ENCODE data around the gene EGLN3.

EGLN3 gene

DNA sequence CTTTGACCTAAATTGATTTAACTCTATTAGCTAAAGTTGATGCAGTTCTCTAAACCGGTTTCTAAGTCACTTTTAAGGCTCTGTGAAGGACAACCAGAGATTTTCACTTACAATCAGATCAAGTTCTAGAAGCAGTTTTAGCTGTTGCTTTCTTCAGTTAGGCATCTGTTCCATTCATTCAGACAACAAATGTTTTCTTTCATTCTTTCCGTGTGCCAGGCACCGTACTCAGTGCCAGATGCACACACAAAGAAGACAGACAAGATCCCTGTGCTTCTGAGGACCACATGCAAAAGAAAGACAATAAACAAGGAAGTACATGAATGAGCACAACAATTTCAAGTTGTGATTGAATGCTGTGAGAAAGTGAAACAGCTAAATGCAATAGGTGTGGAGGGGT is 11.1 kb upstream of the EGLN3 start:
- DNase-seq (ENCODE audit: low read depth, low spot score): no peak

DNA sequence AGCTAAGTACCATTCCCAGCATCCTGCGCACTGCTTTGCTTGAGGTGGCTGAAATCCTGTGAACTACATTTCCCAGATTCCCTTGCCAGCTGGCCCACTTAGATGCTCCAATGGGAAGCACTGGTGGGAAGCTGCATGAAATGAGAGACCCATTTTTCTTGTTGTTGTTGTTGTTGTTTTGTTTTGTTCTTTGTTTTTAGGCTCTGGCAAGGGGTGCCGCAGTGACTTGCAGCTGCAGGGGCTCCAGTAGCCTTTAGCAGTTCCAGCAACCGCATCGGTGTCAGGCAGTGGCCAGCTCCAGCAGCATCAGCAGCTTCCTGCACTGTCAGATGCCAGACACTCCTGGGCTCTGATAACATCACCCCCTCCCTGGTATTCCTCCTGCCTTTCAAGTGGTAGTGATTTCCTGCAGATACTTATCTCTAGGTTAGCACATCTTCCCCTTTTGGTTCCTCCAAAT is 8.8 kb upstream of the EGLN3 start:
- no peak for DNase-seq (ENCODE audit: low read depth, low spot score)

DNA sequence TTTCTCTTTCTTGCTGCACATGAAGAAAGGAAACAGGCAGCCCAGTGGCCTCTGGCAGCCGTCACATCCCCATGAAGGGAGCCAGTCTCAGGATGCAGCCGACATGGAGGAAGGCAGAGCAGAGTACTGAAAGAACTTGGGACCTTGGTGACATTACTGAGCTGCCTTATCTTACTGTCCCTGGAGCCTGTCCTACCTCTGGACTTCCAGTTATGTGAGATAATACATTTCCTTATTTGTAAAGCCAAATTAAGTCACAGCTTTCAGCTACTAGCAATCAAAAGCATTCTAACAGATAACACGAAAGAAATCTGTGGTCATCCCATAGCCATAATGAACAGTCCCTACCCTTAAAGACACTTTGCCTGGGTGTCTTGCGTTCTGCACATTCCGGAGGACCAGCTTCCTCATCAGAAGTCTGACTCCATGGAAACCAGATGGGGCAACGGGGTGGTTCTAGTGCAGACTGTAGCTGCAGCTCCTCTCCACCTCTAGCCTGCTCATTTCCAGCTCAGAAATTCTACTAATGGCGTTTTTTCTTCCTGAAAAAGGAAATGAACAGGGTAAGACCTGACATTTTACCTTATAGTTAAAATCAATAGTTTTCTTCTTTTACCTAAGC is 7.8 kb upstream of the EGLN3 start:
- DNase-seq (ENCODE audit: low read depth, low spot score): no peak

DNA sequence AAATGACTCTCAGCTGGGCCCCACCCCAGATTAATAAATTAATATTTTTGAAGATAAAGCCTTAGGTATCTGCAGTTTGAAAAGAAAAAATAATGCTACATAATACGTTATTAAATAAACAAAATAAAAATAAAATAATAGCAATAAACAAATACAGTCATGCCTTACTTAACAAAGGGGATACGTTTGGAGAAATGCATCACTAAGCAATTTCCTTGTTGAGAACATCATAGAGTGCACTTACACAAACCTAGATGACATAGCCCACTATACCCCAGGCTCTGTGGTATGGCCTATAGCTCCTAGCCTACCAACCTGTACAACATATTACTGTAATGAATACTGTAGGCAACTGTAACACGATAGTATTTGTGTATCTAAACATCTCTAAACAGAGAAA is 7.1 kb upstream of the EGLN3 start:
- no peak for DNase-seq (ENCODE audit: low read depth, low spot score)

DNA sequence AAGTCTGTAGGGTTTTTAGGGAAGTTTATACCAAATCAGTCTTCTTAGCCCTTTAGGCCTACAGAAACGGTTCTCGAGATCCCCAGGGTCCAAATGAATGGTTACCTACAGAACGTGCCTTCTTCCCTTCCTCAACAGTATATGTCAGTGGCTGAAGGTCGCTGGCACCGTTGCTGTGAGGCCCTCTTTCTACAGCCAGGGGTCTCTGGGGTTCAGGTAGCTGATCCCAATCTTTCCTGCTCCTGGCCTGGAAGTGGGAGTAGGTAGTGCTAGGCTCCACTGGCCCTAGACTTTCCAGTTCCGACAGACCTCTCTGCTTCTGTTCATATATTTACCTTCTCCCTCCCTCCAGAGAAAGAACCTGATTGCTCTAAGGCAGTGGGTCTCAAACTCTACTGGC is 6.4 kb upstream of the EGLN3 start:
- DNase-seq (ENCODE audit: low read depth, low spot score): no peak

DNA sequence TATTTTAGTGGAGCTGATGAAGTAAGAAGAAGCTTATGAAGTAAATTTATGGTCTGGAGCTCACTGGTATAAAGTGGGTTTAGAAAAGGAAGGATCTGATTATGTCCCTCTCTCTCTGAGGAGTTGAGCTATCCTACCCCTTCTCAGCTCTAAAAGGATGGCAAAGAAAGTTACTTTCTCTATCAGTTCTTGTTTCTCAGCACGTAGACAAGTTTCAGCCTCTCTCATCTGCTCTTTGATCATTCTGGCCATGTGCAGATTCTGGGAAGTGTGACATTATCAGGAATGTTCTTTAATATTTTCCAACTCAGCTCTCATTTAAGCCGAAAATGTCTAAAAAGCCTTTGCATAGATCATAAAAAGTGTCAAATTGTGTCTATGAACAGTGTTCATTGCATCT is 5.8 kb upstream of the EGLN3 start:
- no peak for DNase-seq (ENCODE audit: low read depth, low spot score)

DNA sequence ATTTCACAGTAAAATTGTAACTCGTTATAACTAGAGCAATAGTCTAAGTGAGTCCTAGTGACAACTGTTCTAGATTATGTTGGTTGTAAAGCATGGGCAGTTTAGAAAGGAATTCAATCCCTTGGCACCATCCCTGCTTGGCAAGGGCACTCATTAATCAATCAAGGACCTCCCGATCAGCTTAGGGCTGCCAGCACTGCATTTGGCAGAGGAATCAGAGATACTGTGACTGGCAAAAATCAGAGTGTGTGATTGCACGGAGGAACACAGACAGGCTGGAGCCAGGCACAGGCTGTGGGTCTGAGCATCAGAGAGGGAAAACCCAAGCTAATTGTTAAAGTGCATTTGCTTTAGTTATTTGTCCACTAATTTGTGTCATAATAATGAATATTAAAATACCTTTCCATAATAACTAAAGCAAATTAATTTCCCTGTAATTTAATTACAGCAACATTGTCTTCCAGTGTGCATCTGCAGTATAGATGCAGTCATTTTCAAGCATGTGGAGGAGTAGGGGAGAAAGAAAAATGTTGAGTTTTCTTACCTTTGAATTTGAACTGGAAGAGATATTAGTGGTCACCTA is 3.2 kb upstream of the EGLN3 start:
- no peak for DNase-seq (ENCODE audit: low read depth, low spot score)

DNA sequence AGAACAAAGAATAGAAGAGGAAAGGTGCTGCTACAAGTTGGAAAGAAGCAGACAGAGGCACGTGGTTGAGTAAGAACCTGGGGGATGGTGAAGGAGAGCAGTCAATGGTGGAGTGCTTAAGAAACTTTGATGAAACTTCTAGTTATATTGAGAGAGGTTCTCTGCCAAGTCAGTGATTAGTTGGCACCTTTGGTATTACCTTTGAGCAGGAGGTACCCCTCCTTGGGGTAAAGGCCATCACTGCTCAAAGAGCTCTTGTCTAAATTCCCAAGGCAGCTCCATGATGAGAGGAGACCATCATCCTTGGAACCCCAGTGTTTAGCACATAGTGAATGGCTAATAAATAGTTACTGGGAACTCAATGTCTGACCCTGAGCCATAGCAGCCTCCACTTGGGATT is 1.7 kb upstream of the EGLN3 start:
- no peak for DNase-seq (ENCODE audit: low read depth, low spot score)

DNA sequence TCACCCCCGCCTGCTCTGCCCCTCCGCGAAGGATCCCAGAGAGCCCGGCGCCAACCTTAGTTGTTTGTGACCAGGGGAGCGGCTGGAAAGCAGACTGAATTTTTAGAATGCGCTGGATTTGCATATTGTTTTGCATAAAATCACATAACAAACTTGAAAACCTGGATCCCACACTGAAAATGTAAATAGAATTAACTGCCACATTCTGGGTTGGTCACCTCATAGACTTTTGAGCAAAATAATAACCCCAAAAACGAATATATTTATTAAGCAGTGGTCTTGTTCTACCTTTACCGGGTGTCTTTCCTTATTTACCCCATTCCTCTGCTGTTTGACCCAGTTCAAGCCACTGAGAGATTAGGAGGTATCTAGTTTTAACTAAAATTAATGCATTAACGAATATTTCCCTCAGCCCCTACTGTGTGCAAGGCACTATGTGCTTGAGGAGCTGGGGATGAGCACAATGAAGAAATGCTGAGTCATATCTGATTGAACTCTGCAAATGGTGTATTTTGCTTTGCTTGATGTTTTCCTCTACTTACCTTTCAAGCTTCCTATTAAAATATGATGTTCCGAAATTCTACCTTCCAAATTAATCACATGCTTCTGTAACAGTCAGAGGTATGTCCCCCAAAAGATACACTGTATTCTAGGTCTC is 438 bp upstream of the EGLN3 start:
- DNase-seq (ENCODE audit: low read depth, low spot score): no peak

DNA sequence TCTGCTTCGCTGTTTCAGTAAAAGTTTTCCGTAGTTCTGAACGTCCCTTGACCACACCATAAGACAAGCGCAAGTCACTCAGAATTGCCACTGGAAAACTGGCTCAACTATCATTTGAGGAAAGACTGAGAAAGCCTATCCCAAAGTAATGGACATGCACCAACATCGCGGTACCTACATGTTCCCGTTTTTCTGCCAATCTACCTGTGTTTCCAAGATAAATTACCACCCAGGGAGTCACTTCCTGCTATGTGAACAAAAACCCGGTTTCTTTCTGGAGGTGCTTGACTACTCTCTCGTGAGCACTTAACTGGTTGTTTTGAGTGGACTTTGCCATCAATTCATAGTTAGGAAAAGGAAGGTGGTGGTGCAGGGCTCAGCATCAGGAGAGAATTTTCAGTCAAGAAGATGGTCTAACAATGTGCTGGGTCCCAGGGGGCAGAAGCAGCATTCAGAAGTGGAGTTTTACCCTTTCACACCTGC is 1.4 kb downstream of the EGLN3 start:
- DNase-seq (ENCODE audit: low read depth, low spot score): no peak

DNA sequence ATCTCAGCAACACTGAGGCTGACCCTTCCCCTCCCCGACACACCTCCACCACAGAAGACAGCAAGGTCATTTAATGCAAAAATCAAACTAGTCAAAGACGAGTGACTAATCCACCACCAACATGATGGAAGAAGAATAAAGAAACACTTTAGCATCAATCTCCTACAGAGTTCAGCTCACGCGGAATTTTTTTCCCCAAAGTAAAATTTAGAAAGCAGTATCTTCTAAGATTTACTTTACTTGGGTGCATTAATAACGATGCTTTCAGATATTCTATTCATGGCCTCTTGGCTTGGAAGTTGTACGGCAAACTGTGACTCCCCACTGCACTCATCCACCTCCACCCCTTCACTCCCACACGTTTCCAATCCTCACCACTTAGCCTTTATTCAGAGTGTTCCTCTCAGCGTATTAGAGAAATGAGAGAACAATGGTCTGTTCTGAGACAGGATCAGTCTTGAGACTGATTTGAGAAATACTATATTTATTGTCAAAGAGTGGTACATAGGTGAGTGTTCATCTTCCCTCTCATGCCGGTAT is 1.9 kb downstream of the EGLN3 start:
- DNase-seq (ENCODE audit: low read depth, low spot score): no peak

DNA sequence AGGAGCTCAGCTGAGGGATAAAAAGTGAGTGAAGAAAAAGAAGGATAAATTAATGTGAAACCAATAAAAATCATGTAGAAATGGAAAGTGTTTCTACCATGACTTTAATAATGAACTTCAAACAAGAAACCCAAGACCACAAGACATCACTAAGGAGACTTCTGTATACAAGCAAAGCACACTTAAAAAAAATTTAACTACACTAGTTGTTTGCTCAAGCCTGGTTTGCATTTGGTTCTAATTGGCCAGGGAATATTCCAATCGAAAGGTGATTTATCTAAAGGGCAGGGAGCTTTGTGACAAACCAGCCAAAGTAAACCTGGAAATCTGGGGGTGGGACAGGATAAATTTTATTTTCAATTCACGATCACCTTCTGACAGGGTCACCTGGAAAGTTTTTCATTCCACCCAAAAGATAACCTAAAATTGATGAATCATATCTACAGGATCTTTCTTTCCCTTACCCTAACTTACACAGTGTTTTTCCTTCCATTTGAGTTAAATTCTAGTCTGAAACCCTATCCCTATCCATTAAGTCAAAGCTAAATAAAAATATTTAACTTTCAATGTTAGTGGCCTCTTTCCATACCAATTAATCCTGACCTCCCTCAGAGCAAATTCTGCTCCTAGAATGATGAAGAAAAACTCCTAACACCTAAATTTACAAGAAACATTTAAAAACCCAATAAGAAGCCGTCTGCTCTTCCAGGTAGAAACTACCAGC is 2.6 kb downstream of the EGLN3 start:
- DNase-seq (ENCODE audit: low read depth, low spot score): no peak

DNA sequence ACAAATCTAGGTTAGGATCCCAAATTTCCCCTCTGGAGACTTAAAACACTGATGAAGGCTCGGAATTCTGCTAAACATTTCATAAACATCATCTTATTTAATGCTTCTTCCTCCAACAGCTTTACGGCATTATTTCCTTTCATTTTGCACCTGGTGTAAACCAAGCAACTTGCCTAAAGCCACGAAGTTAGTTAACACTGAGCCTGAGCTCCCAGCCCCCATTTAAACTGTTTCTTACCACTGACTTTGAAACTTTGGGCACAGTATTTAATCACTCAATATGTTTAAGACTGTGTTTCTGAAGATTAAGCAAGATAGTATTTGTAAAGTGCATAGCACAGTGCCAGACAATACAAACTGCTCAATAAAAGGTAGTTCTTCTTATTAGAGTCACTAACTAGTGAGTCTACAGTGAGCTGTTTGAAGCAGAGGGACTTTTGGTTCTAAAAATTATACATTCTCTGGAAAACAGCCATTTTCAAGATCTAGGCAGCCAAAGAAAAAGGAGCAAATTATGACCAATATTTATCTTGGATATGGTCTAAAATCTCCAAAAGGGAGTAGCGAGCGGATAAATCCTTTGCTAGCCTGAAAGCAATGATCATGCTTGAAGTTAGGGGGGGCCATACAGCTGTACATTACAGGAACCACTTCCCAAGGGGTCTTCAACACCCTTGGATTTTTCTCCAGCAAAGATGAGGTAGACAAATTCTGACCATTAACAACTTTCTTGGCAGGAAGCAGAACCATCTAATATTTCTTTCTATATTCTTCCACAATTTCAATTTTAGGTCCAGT is 4.0 kb downstream of the EGLN3 start:
- DNase-seq (ENCODE audit: low read depth, low spot score): no peak

DNA sequence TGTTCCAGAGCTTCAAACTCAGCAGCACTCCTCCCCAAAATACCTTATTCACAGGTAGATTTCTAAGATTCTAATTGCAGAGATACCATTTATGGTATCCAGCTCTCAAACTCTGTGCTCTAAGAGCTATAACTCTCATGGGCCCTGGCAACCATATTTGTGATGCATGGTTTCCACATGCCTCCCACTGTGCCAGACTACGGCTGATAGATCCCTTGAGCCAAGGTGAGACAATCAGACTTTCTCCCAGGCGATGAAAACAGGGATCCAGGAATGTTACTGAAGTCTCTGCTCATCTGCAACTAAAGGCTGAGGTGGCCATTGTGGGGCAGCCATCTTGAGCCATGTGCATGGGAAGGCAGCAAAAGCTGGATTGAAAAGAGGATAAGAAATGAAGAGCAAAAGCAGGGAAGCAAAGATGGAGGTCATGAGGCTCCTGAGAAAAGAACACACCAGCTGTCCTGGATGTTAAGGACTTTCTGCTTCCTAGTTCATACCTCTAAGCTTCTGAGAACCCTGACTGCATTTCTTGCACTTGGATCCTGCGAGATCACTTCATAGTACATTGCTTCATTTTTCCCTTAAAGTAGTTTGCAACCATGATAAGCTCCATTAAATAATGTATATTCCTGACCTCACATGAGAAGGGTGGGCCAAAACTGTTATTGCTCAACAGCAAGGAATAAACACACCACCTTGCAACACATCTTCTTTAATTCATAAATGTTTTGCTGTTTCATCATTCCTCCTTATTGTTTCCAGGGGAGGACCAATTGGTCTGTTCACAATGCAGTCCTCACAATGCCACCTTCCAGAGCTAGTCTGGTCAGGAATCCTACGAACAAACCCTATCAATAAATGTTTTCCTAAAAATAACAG is 5.4 kb downstream of the EGLN3 start:
- DNase-seq (ENCODE audit: low read depth, low spot score): no peak

DNA sequence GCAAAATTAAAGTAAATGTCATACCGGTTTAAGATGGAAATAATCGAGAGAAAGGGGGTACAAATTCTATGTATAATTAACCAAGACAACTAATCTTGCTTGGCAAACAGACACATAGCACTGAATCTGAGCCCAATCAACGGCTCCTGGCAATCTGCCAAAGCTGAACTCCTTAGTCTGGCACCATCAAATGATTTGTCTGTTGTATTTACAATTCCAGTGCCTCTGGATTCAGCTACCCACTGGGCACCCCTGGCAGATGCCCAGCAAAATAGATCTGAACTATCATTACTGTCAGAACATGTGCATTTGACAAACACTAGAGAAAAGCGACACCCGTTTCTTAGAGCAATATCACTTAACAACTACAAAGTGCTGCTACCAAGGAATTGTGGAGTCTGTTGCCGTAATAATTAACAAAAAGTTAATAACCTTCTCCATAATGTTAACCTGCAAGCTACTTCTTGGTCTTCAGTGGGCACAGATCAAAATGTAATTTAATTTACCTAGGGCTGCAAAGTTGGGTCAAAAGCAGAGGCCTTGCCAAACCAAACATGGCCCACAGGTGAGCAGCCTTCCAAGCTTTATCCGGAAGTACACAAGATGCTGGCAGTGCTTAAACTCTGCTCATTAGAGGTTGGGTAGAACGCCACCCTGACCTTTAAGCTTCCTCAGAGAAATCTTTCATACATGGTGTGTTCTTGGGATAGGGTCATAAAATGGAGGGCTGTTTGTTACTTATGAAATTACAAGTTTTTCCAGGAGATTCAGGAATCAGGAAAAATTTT is 7.6 kb downstream of the EGLN3 start:
- DNase-seq (ENCODE audit: low read depth, low spot score): no peak

DNA sequence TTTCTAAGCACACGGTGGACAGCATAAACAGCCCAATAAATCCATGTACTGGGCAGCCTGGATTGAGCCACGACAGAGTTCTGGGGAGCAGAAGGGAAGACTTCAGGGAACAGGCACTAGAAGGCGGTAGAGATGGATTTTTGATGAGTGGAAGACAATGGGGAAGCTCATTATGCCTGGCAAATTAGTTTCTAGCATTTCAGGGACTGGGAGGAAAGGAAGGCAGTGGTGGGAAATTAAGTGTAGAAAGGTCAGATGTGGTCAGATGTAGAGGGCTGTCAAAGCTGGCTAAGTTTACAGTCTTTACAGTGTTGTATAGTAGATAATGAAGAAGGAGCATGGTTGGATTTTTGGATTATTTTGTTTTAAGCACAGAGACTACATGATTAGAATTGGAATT is 9.2 kb downstream of the EGLN3 start:
- DNase-seq (ENCODE audit: low read depth, low spot score): no peak

DNA sequence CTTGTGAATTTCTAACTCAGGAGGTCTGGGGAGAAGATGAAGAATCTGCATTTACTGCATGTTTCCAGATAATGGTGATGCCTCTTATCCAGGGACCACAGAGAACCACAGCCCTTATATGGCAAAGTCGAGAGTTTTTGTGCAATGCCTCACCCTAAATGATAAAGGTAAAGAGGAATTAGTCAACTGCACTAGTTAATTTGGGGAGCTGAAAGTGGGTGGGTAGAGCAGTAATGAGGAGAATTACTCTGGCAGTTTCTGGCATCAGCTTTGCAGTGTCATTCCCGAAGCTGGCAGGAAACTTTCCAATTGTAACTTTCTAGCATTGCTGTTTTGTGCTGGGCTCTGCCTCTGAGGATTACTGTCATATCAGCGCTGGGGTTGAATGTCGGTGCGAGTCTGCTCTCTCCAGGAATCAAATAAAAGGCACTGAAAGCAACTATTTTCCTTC is 10.3 kb downstream of the EGLN3 start:
- no peak for DNase-seq (ENCODE audit: low read depth, low spot score)

DNA sequence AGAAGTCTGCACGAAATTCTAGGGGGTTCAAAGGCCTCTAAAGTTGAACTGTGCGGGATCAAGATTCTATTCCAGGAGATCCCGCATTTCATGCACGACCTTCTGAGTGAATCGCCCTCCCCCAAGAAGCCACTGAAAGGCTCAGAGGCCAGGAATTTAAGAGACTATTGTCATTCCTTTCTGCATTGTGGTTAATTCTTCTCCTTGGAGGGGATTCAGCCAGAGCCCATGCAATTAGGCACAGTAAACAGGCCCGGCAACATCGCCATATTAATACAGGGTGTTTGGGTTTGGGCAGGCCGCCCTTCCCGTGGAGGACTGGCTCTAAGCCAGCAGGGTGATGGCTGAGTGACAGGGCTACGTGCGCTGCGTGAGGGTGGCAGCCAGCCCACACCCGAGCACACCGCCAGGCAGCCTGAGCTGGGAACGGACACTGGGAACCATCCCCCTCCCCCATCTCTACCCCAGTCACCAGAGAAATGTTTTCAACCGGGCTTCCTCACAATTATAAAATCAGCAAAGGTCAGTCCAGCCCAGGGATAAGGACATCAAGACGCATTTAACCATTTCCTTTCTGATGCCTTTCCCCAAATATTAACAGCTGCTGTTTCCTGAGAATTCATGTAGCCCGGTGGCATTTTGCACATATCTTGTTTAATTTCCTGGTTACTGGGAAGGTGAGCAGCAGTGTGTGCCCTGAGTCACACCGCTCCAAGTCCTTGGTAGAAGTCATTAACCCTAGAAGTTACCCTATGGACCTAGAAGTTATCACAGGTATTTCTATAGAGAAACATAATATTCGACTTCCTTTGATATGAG is 12.5 kb downstream of the EGLN3 start:
- DNase-seq (ENCODE audit: low read depth, low spot score): no peak

DNA sequence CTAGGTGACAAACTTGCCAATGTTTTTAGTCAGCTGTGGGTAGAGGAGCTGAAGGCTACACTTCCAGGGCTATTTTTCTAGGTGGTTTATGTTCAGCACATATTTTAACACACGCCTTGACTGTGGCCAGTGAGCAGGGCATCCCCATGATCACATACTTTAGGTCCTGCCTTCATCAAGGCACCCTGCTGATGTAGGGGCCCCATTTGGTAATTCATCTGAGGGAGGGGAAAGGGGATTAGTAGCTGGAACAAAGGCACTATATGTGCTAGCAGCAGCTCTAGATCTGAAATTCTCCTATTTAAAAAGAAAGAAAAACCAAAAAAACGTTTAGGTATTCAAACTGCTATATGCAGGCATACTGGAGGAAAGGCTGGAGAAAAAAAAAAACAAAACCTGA is 14.5 kb downstream of the EGLN3 start:
- no peak for DNase-seq (ENCODE audit: low read depth, low spot score)

Data from brain pericyte (primary cell).